Mesothelial cell of epicardium (in vitro differentiated cells): Measurements from ENCODE around the gene REPS2. TPM values are rescaled to one million over a fixed set of nuclear protein-coding genes. Genes with fewer than 3 reads are reported as not detected.

Source experiments
- DNase-seq, 2 experiments: peaks; one replicate each; pipeline ENCODE4 v3.0.0; 2021; ENCODE audit warnings: low spot score in 2 of 2; ENCODE audit not compliant: unreplicated experiment in 2 of 2
- H3K27ac Mint-ChIP-seq: 2 replicates; pipeline ENCODE4 v1.8.0; 2021; ENCODE audit warnings: mixed read lengths
- H3K27me3 Mint-ChIP-seq: 2 replicates; pipeline ENCODE4 v1.8.0; 2021; ENCODE audit warnings: low read depth, mixed read lengths
- H3K36me3 Mint-ChIP-seq: 2 replicates; pipeline ENCODE4 v1.8.0; 2021; ENCODE audit warnings: mixed read lengths
- H3K4me1 Mint-ChIP-seq: 2 replicates; pipeline ENCODE4 v1.8.0; 2021; ENCODE audit warnings: mixed read lengths
- H3K4me3 Mint-ChIP-seq: 2 replicates; pipeline ENCODE4 v1.8.0; 2021; ENCODE audit warnings: mild to moderate bottlenecking, moderate library complexity, mixed read lengths
- H3K9me3 Mint-ChIP-seq: 2 replicates; pipeline ENCODE4 v1.8.0; 2021; ENCODE audit warnings: mixed read lengths
- total RNA-seq: library from RNA; stranded (reverse); gene quantifications from 3 replicates; pipeline ENCODE4 v1.2.1, GENCODE V29; 2021
- TF ChIP-seq, protein P1 (sequence below): fragments of 200-600 bp; sonication (generic); IDR thresholded peaks from one replicate; pipeline ENCODE4 v1.5.0; 2021; ENCODE audit warnings: antibody characterized with exemption; ENCODE audit not compliant: unreplicated experiment

The REPS2 gene
- total RNA-seq, 1 donor from 2014 or later = 5.2 TPM

DNA sequence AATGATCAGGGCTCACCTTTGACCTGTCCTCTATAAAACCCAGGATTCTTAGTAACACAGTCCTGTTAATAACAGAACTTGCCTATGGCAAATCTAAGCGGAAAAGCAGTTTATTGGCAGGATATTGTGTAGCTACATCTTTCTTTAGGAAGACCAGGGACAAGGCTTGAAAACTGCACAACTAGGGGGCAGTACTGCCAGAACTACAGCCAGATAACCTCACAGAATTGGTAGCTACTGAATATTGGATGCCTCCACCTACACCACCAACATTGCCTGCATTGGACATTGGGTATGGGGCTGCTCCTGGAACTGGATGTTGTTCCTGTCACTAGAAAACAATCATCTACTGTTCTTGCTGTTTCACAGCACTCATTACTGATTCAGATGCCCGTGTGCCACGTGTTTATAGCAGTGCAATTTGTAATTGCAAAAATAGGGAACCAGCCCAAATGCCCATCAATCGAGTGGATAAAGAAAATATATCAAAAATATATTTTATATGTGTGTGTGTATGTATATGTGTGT lies 47.4 kb downstream of the REPS2 start:
- H3K36me3 Mint-ChIP-seq = no peaks in the 10 kb centered on the region
- no peaks in the 10 kb centered on the region for H3K4me1 Mint-ChIP-seq
- H3K9me3 Mint-ChIP-seq = no peaks in the 10 kb centered on the region
- TF ChIP-seq, protein P1, sequence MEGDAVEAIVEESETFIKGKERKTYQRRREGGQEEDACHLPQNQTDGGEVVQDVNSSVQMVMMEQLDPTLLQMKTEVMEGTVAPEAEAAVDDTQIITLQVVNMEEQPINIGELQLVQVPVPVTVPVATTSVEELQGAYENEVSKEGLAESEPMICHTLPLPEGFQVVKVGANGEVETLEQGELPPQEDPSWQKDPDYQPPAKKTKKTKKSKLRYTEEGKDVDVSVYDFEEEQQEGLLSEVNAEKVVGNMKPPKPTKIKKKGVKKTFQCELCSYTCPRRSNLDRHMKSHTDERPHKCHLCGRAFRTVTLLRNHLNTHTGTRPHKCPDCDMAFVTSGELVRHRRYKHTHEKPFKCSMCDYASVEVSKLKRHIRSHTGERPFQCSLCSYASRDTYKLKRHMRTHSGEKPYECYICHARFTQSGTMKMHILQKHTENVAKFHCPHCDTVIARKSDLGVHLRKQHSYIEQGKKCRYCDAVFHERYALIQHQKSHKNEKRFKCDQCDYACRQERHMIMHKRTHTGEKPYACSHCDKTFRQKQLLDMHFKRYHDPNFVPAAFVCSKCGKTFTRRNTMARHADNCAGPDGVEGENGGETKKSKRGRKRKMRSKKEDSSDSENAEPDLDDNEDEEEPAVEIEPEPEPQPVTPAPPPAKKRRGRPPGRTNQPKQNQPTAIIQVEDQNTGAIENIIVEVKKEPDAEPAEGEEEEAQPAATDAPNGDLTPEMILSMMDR = no peak
- H3K27ac Mint-ChIP-seq = no peak overlapping the region
- peaks cover 53% of the 10 kb centered on the region for H3K27me3 Mint-ChIP-seq
- DNase-seq = no peak
- no peak overlapping the region for H3K4me3 Mint-ChIP-seq

DNA sequence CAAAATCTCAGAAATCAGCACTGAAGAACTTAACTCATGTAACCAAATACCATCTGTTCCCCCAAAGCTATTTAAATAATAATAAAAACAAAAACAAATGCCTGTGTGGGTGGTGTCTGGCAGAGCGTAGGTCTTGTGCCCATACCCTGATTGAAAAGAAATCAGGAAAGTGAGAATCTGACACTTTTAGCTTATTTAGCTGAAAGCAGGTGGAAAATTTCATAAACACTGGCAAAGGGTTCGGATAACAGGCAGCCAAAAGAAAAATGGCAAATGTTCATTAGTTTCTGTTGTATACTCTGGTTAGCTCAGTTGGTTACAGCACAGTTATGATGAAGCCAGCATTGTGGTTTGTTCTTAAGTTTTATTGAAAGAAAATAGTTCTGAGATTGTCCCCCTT lies 48.3 kb downstream of the REPS2 start:
- H3K36me3 Mint-ChIP-seq = no peaks in the 10 kb centered on the region
- TF ChIP-seq, protein P1 = no peak
- peaks cover 48% of the 10 kb centered on the region for H3K27me3 Mint-ChIP-seq
- no peak for DNase-seq
- H3K4me1 Mint-ChIP-seq = no peaks in the 10 kb centered on the region
- no peaks in the 10 kb centered on the region for H3K9me3 Mint-ChIP-seq
- no peak overlapping the region for H3K4me3 Mint-ChIP-seq
- no peak overlapping the region for H3K27ac Mint-ChIP-seq

DNA sequence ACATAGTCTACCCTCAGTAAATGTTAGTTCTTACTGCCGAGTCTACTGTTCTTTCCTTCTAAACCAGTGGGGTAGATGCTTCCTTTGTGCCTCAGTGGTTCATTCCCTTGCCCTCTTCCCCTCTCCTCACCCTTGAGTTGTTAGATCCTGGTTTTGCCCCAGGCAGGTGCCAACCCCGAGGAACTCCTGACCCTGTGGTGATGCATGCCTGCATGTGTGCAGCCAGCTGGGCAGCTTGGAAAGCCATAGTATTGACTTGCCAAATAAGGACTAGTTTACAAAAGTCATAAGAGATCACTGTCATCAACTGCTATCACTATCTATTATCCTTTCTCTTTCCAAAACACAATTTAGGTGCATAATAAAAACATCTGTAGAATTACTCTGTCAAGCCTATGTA lies 50.9 kb downstream of the REPS2 start:
- TF ChIP-seq, protein P1 = no peak
- H3K27me3 Mint-ChIP-seq = peaks cover 50% of the 10 kb centered on the region

DNA sequence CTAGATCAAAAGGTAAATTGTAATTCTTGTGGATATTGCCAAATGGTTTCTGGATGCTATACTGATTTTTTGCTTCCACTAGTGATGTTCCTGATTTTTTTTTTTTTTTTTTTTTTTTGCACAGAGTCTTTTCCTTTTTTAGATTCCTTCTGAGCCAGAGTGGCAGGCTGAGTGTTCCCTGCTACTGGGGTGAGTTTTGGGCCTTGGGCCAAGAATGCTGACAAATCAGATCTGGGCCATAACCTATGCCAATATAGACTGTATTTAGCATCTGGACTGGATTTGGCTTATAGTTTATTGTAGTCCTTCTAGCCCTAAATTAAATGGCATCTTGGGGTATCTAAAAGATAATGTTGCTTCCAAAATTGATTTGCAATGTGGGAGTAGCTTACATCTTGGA lies 52.8 kb downstream of the REPS2 start:
- H3K36me3 Mint-ChIP-seq = no peaks in the 10 kb centered on the region
- H3K4me3 Mint-ChIP-seq = no peak overlapping the region
- TF ChIP-seq, protein P1 = no peak
- no peaks in the 10 kb centered on the region for H3K4me1 Mint-ChIP-seq
- DNase-seq = no peak
- H3K27me3 Mint-ChIP-seq = peaks cover 58% of the 10 kb centered on the region
- H3K27ac Mint-ChIP-seq = no peak overlapping the region
- H3K9me3 Mint-ChIP-seq = peaks cover 5% of the 10 kb centered on the region

More for the DNA sequence above, 50.9 kb downstream of the REPS2 start:
- H3K27ac Mint-ChIP-seq = no peak overlapping the region
- H3K9me3 Mint-ChIP-seq = peaks cover 5% of the 10 kb centered on the region
- H3K4me1 Mint-ChIP-seq = no peaks in the 10 kb centered on the region
- DNase-seq = no peak
- H3K36me3 Mint-ChIP-seq = no peaks in the 10 kb centered on the region
- no peak overlapping the region for H3K4me3 Mint-ChIP-seq

DNA sequence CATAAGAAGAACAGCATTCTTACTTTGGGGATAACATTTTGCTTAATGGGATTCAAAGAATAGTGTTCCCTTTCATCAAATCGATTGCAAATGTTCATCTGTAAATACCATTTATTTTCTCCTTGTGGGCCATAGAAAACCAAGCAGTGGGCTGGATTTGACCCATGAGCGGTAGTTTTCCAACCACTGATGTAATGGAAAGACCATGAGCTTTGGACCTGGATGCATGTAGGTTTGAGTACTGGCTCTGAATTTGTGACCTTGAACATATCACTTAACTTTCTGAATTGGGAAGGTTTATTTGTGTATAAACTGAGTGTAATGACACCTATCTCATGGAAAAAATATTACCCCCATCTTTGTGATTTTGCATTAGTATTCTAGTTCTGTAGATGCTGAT lies 54.3 kb downstream of the REPS2 start:
- Mint-ChIP-seq H3K27me3 (peaks cover 61% of the 10 kb centered on the region), H3K4me3 (no peak overlapping the region), H3K36me3 (no peaks in the 10 kb centered on the region), H3K9me3 (peaks cover 5% of the 10 kb centered on the region), H3K4me1 (no peaks in the 10 kb centered on the region), H3K27ac (no peak overlapping the region)
- TF ChIP-seq, protein P1 = no peak
- DNase-seq = no peak

DNA sequence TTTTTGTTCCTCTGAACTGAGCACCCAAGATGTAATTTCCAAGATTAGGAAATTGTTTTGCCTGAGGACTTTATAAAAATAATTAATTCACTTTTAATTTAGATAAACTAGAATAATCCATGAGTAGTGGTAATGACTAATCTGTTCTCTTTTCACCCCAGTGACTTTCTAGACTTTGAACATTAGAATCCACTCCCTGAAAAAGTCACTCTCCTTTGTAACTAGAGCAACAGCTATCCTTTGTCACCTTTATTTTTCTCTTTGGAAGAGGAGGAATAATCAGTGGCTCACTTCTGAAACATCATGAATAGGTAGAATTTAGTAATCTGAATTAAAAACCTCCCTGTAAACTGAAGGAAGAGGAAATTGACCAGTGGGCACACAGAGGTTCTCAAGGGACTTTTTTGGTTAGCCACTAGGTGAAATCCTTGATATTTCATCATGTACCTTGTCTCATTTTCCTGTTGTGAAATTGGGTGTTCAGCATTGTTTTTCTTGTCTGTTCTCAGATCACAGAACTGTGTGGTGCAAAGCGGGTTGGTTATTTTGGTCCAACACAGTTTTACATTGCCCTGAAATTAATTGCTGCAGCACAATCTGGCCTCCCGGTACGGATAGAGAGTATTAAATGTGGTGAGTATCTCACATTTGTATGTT lies 59.4 kb downstream of the REPS2 start:
- Mint-ChIP-seq H3K27ac (no peak overlapping the region), H3K36me3 (no peaks in the 10 kb centered on the region), H3K9me3 (peaks cover 5% of the 10 kb centered on the region), H3K4me1 (peaks cover 5% of the 10 kb centered on the region), H3K27me3 (peaks cover 61% of the 10 kb centered on the region), H3K4me3 (no peak overlapping the region)
- TF ChIP-seq, protein P1 = no peak
- no peak for DNase-seq
